HEK293T (cell line): ENCODE results near the gene ZC3H8.

Experiments
- BHLHE40 ChIP-seq: fragments of 450-650 bp; IDR thresholded peaks from 2 replicates; pipeline ENCODE4 v1.6.1; 2016; ENCODE audit warnings: mild to moderate bottlenecking, moderate library complexity, borderline replicate concordance
- CTBP1 ChIP-seq: fragments of 450-650 bp; IDR thresholded peaks from 2 replicates; pipeline ENCODE4 v1.6.1; 2016; ENCODE audit warnings: borderline replicate concordance
- ELF4 ChIP-seq: fragments of 450-650 bp; IDR thresholded peaks from 2 replicates; pipeline ENCODE4 v1.6.1; 2017; ENCODE audit warnings: antibody characterized with exemption
- FOXA1 ChIP-seq: fragments of 450-650 bp; IDR thresholded peaks from 2 replicates; pipeline ENCODE4 v1.6.1; 2016; ENCODE audit warnings: mild to moderate bottlenecking
- FOXM1 ChIP-seq: fragments of 450-650 bp; IDR thresholded peaks from 2 replicates; pipeline ENCODE4 v1.6.1; 2017; ENCODE audit warnings: mild to moderate bottlenecking, borderline replicate concordance
- HDGF ChIP-seq: fragments of 450-650 bp; IDR thresholded peaks from 2 replicates; pipeline ENCODE4 v1.6.1; 2017; ENCODE audit warnings: antibody characterized with exemption, borderline replicate concordance
- PKNOX1 ChIP-seq: fragments of 450-650 bp; IDR thresholded peaks from 2 replicates; pipeline ENCODE4 v1.6.1; 2016
- SP1 ChIP-seq: fragments of 450-650 bp; IDR thresholded peaks from 2 replicates; pipeline ENCODE4 v1.6.1; 2017
- TARDBP ChIP-seq: fragments of 450-650 bp; IDR thresholded peaks from 2 replicates; pipeline ENCODE4 v1.6.1; 2016

GRCh38 chr2:112175958-112176573, 78.8 kb downstream of the ZC3H8 start:
- TF ChIP-seq SP1 (no peak), CTBP1 (no peak), BHLHE40 (no peak), TARDBP (no peak), ELF4 (no peak), FOXM1 (no peak), FOXA1 (no peak), PKNOX1 (no peak), HDGF (no peak)
